ENCODE data around the gene TOMM6.

Gene TOMM6

GRCh38 chr6:41746107-41746506 is 41.4 kb upstream of the TOMM6 start:
- no peak for TF ChIP-seq CTCF (IDR thresholded peaks at IDR 0.05; ENCODE audit: low read depth, low read length)
- DNase-seq (ENCODE audit: extremely low read depth, low read depth) = no peak

- DNase-seq (ENCODE audit: extremely low read depth, low read depth) = no peak
- no peak for TF ChIP-seq CTCF (IDR thresholded peaks at IDR 0.05; ENCODE audit: low read depth, low read length)
Measured at GRCh38 chr6:41747256-41748101, 40.0 kb upstream of the TOMM6 start, which contains the start of gene PGC. Gene PGC, minus strand, starts transcription at chr6:41747397. Its CDS starts 63 bp downstream, at chr6:41747334.

GRCh38 chr6:41748102-41748477 is 39.4 kb upstream of the TOMM6 start:
- DNase-seq (ENCODE audit: extremely low read depth, low read depth) = no peak
- no peak for TF ChIP-seq CTCF (IDR thresholded peaks at IDR 0.05; ENCODE audit: low read depth, low read length)

GRCh38 chr6:41748542-41748941 is 39.0 kb upstream of the TOMM6 start:
- DNase-seq (ENCODE audit: extremely low read depth, low read depth) = no peak
- no peak for TF ChIP-seq CTCF (IDR thresholded peaks at IDR 0.05; ENCODE audit: low read depth, low read length)

GRCh38 chr6:41750374-41750773 is 37.1 kb upstream of the TOMM6 start:
- TF ChIP-seq CTCF (IDR thresholded peaks at IDR 0.05; ENCODE audit: low read depth, low read length) = no peak
- no peak for DNase-seq (ENCODE audit: extremely low read depth, low read depth)

- no peak for DNase-seq (ENCODE audit: extremely low read depth, low read depth)
- no peak for TF ChIP-seq CTCF (IDR thresholded peaks at IDR 0.05; ENCODE audit: low read depth, low read length)
Measured at GRCh38 chr6:41755895-41756294, 31.6 kb upstream of the TOMM6 start.

- no peak for DNase-seq (ENCODE audit: extremely low read depth, low read depth)
- TF ChIP-seq CTCF (IDR thresholded peaks at IDR 0.05; ENCODE audit: low read depth, low read length) = no peak
Measured at GRCh38 chr6:41756354-41756753, 31.1 kb upstream of the TOMM6 start.
